IMR-90 (cell line): ENCODE results near the gene CCT7. TPM values are rescaled to one million over a fixed set of nuclear protein-coding genes. Genes with fewer than 3 reads are reported as not detected.

ENCODE experiments used
- ATAC-seq: fragments of 200-7000 bp; cut with Tn5 transposase; 2 replicates; pipeline ENCODE4 v1.9.1; 2020; ENCODE audit warnings: low read depth, mild to moderate bottlenecking, moderate library complexity
- BruUV-seq: library from RNA; stranded (reverse); fragments of 400-500 nt; replicated peaks from 2 replicates; lab custom pipeline; 2021; lab: Mats Ljungman, UMichigan
- CTCF ChIA-PET: fragments of 300-600 bp; formaldehyde crosslinking; extraction: SDS; loops from one replicate; lab custom pipeline; 2021; ENCODE audit warnings: antibody characterized with exemption; lab: Yijun Ruan, JAX
- POLR2A ChIA-PET: fragments of 300-600 bp; sonication (Branson Sonifier 250); formaldehyde crosslinking; loops from one replicate; lab custom pipeline; 2022; ENCODE audit warnings: antibody characterized with exemption; ENCODE audit not compliant: unreplicated experiment; lab: Charles Lee
- DNase-seq: peaks from one replicate; pipeline ENCODE4 v3.0.0; 2013
- H2AFZ ChIP-seq: replicated peaks from 2 replicates; pipeline ENCODE3; 2013; ENCODE audit warnings: low read length, mild to moderate bottlenecking; ENCODE audit not compliant: poor library complexity
- H2AK5ac ChIP-seq: 2 replicates; pipeline ENCODE4 v1.6.1; 2013; ENCODE audit warnings: low read depth, low read length, inconsistent platforms
- H2AK9ac ChIP-seq: replicated peaks from 2 replicates; pipeline ENCODE3; 2013; ENCODE audit warnings: mild to moderate bottlenecking, low read depth, low read length, moderate library complexity; ENCODE audit not compliant: poor library complexity
- H2BK120ac ChIP-seq: 2 replicates; pipeline ENCODE4 v1.6.1; 2013; ENCODE audit warnings: low read depth, low read length, inconsistent platforms
- H2BK15ac ChIP-seq: 3 replicates; pipeline ENCODE4 v1.6.1; 2013; ENCODE audit warnings: low read depth, low read length, inconsistent platforms
- H2BK20ac ChIP-seq: 2 replicates; pipeline ENCODE4 v1.6.1; 2013; ENCODE audit warnings: low read depth, mild to moderate bottlenecking, inconsistent platforms, low read length, moderate library complexity
- H2BK5ac ChIP-seq: 2 replicates; pipeline ENCODE4 v1.6.1; 2013; ENCODE audit warnings: mild to moderate bottlenecking, low read depth, low read length, inconsistent platforms; ENCODE audit not compliant: poor library complexity, severe bottlenecking
- H3K14ac ChIP-seq: replicated peaks from 2 replicates; pipeline ENCODE4 v1.6.1; 2013; ENCODE audit warnings: low read depth, low read length, inconsistent platforms
- H3K18ac ChIP-seq: 2 replicates; pipeline ENCODE4 v1.6.1; 2013; ENCODE audit warnings: low read depth, low read length, control low read depth
- H3K23ac ChIP-seq: 2 replicates; pipeline ENCODE4 v1.6.1; 2013; ENCODE audit warnings: low read depth, low read length, inconsistent platforms
- H3K27ac ChIP-seq: 2 replicates; pipeline ENCODE4 v1.5.1; 2013; ENCODE audit warnings: mild to moderate bottlenecking, control low read depth, low read length; ENCODE audit not compliant: insufficient read depth
- H3K27me3 ChIP-seq: 2 replicates; pipeline ENCODE4 v1.6.1; 2013; ENCODE audit warnings: low read length; ENCODE audit not compliant: control insufficient read depth, insufficient read depth
- H3K36me3 ChIP-seq: 2 replicates; pipeline ENCODE4 v1.6.1; 2013; ENCODE audit warnings: low read length, mixed read lengths; ENCODE audit not compliant: control insufficient read depth, insufficient read depth
- H3K4ac ChIP-seq: 2 replicates; pipeline ENCODE4 v1.6.1; 2013; ENCODE audit warnings: low read depth, low read length, inconsistent platforms
- H3K4me1 ChIP-seq: 2 replicates; pipeline ENCODE4 v1.6.1; 2013; ENCODE audit warnings: low read length, mixed read lengths; ENCODE audit not compliant: control insufficient read depth, insufficient read depth
- H3K4me2 ChIP-seq: 2 replicates; pipeline ENCODE4 v1.6.1; 2013; ENCODE audit warnings: low read depth, mild to moderate bottlenecking, control low read depth, low read length, moderate library complexity
- H3K4me3 ChIP-seq: 2 replicates; pipeline ENCODE4 v1.5.1; 2013; ENCODE audit warnings: low read depth, mild to moderate bottlenecking, control low read depth, low read length, moderate library complexity; ENCODE audit not compliant: insufficient read depth
- H3K56ac ChIP-seq: 2 replicates; pipeline ENCODE4 v1.6.1; 2013; ENCODE audit warnings: low read length, inconsistent platforms; ENCODE audit not compliant: insufficient read depth; ENCODE audit errors: extremely low read depth
- H3K79me1 ChIP-seq, 2 experiments: 2 replicates each; pipeline ENCODE4 v1.6.1; 2013; ENCODE audit warnings: low read length in 2 of 2, inconsistent platforms in 1 of 2, low read depth in 1 of 2
- H3K9ac ChIP-seq: 2 replicates; pipeline ENCODE4 v1.6.1; 2013; ENCODE audit warnings: low read depth, low read length, control low read depth
- H3K9me1 ChIP-seq: 2 replicates; pipeline ENCODE4 v1.6.1; 2013; ENCODE audit warnings: low read length, inconsistent platforms; ENCODE audit not compliant: insufficient read depth
- H3K9me3 ChIP-seq: 2 replicates; pipeline ENCODE4 v1.6.1; 2013; ENCODE audit warnings: low read length; ENCODE audit not compliant: control insufficient read depth, insufficient read depth
- H4K20me1 ChIP-seq: 2 replicates; pipeline ENCODE4 v1.6.1; 2013; ENCODE audit warnings: low read length, inconsistent platforms; ENCODE audit not compliant: insufficient read depth
- H4K5ac ChIP-seq: 2 replicates; pipeline ENCODE4 v1.6.1; 2013; ENCODE audit warnings: mild to moderate bottlenecking, low read depth, low read length, control low read depth
- H4K8ac ChIP-seq, 2 experiments: 2 replicates each; pipeline ENCODE4 v1.6.1; 2013; ENCODE audit warnings: low read depth in 2 of 2, low read length in 2 of 2, control low read depth in 1 of 2, inconsistent platforms in 1 of 2
- H4K91ac ChIP-seq: 2 replicates; pipeline ENCODE4 v1.6.1; 2013; ENCODE audit warnings: low read depth, low read length, inconsistent platforms; ENCODE audit not compliant: insufficient read depth
- BHLHE40 ChIP-seq: fragments of 150-350 bp; IDR thresholded peaks from 2 replicates; pipeline ENCODE4 v1.6.1; 2016; ENCODE audit warnings: mild to moderate bottlenecking, low read depth, low read length
- CEBPB ChIP-seq: IDR thresholded peaks from 2 replicates; pipeline ENCODE4 v1.6.1; 2012; ENCODE audit warnings: low read depth, low read length, improper control_type of control experiment
- CHD1 ChIP-seq: IDR thresholded peaks from 2 replicates; pipeline ENCODE4 v1.6.1; 2012; ENCODE audit warnings: low read depth, low read length, improper control_type of control experiment
- CTCF ChIP-seq: conservative IDR thresholded peaks from 2 replicates; pipeline ENCODE4 v1.5.1; 2012; ENCODE audit warnings: mild to moderate bottlenecking, low read depth, low read length, improper control_type of control experiment
- FOS ChIP-seq: fragments of 150-350 bp; IDR thresholded peaks from 2 replicates; pipeline ENCODE4 v1.6.1; 2016; ENCODE audit warnings: low read depth, low read length
- MAFK ChIP-seq: IDR thresholded peaks from 2 replicates; pipeline ENCODE4 v1.6.1; 2012; ENCODE audit warnings: low read depth, low read length, improper control_type of control experiment
- MAZ ChIP-seq: IDR thresholded peaks from 2 replicates; pipeline ENCODE4 v1.6.1; 2012; ENCODE audit warnings: low read depth, mild to moderate bottlenecking, low read length, improper control_type of control experiment, moderate library complexity, borderline replicate concordance
- MXI1 ChIP-seq: IDR thresholded peaks from 2 replicates; pipeline ENCODE4 v1.6.1; 2012; ENCODE audit warnings: low read depth, mild to moderate bottlenecking, low read length, moderate library complexity, borderline replicate concordance
- NFE2L2 ChIP-seq: fragments of 150-350 bp; IDR thresholded peaks from 2 replicates; pipeline ENCODE4 v1.6.1; 2016; ENCODE audit warnings: low read depth, mild to moderate bottlenecking, low read length
- POLR2A ChIP-seq: IDR thresholded peaks from 2 replicates; pipeline ENCODE4 v1.6.1; 2012; ENCODE audit warnings: mild to moderate bottlenecking, low read depth, low read length
- RAD21 ChIP-seq: IDR thresholded peaks from 2 replicates; pipeline ENCODE4 v1.6.1; 2012; ENCODE audit warnings: low read length, improper control_type of control experiment
- RCOR1 ChIP-seq: IDR thresholded peaks from 2 replicates; pipeline ENCODE4 v1.6.1; 2012; ENCODE audit warnings: mild to moderate bottlenecking, low read length, improper control_type of control experiment; ENCODE audit not compliant: insufficient replicate concordance
- RFX5 ChIP-seq: IDR thresholded peaks from 2 replicates; pipeline ENCODE4 v1.8.0; 2012; ENCODE audit warnings: low read depth, mild to moderate bottlenecking, low read length, moderate library complexity
- SMC3 ChIP-seq: fragments of 150-350 bp; IDR thresholded peaks from 2 replicates; pipeline ENCODE4 v1.6.1; 2016; ENCODE audit warnings: low read depth, mild to moderate bottlenecking, antibody characterized with exemption, low read length, moderate library complexity
- WGBS, 2 experiments: methylation state at CpG; one replicate each; pipeline versions ENCODE4 v1.1.5 to v1.1.7; 2013; ENCODE audit warnings: missing lambda C conversion rate in 2 of 2; ENCODE audit not compliant: insufficient read length in 1 of 2; ENCODE audit errors: extremely low coverage in 2 of 2; 5-methylcytosine and 5-hydroxymethylcytosine counted together
- dilution Hi-C: fragments of 300-500 bp; cut with HindIII; formaldehyde crosslinking; loops from one replicate; pipeline ENCODE4 v1.14.3; 2018; ENCODE audit warnings: low sequenced_read_pairs; ENCODE audit not compliant: unreplicated experiment
- in situ Hi-C: fragments of 300-500 bp; cut with MboI; formaldehyde crosslinking; loops from 3 replicates; pipeline ENCODE4 v1.14.3; 2019; ENCODE audit warnings: low sequenced_read_pairs, inconsistent platforms, mixed read lengths
- intact Hi-C: fragments of 100-400 bp; cut with micrococcal nuclease; formaldehyde crosslinking; loops from 2 replicates; pipeline ENCODE4 v1.10.0; 2022
- polyA plus RNA-seq, 3 experiments: library from polyadenylated mRNA; depleted of rRNA; stranded (reverse); fragments of >200 nt; gene quantifications; 2 replicates each; pipeline ENCODE4 v1.2.3, GENCODE V29; 2012; ENCODE audit warnings: low replicate concordance in 1 of 3
- total RNA-seq: library from RNA; depleted of rRNA; stranded (reverse); fragments of >200 nt; gene quantifications from 2 replicates; pipeline ENCODE4 v1.2.3, GENCODE V29; 2012
- TF ChIP-seq, protein P1 (sequence below): fragments of 150-350 bp; IDR thresholded peaks from 2 replicates; pipeline ENCODE4 v1.6.1; 2017; ENCODE audit warnings: mild to moderate bottlenecking, antibody characterized with exemption, low read length, low read depth
- TF ChIP-seq, protein P2 (sequence below): fragments of 150-350 bp; IDR thresholded peaks from 2 replicates; pipeline ENCODE4 v1.6.1; 2016; ENCODE audit warnings: low read depth, mild to moderate bottlenecking, low read length, moderate library complexity, borderline replicate concordance

Gene CCT7
- total and polyA plus RNA-seq, 2 of the 4 experiments (the other 2 are of a cell fraction), result 321 to 575 TPM

DNA sequence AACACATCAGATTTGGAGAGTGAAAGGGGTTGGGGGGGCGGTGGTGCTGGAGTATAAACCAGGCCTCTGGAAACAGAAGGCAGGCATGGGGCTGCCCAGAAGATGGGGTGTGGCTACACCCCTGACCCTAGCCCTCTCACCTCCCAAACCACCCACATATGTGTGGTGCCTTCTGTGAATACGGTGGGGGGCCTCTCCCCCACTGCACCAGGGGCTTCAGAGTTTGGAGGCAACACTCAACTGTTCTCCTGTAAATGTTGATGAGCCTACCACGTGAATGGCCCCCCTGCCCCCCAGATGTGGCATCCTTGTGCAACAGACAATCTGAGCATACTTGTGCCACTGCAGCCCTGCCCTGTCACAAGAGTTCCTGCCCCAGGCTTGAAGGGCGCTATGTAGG lies 30.7 kb downstream of the CCT7 start:
- Histone ChIP-seq H3K18ac (no peak overlapping the region), H3K9me3 (no peaks in the 10 kb centered on the region), H3K14ac (no peak overlapping the region), H2AK5ac (no peak overlapping the region), H2BK120ac (no peak overlapping the region), H2BK5ac (no peak overlapping the region), H3K4ac (no peak overlapping the region), H3K27me3 (peaks cover 15% of the 10 kb centered on the region; the same call in 1 of the 2 replicates), H3K56ac (no peak overlapping the region), H4K91ac (no peak overlapping the region), H3K4me1 (no peaks in the 10 kb centered on the region), H3K79me1 (no peaks in the 10 kb centered on the region), H3K9ac (no peak overlapping the region), H3K27ac (no peak overlapping the region), H2AK9ac (no peak overlapping the region), H3K36me3 (peaks cover 3% of the 10 kb centered on the region), H2BK20ac (no peak overlapping the region), H3K4me3 (no peak overlapping the region), H2AFZ (no peak overlapping the region), H4K8ac (no peak overlapping the region), H4K5ac (no peak overlapping the region), H3K9me1 (peaks cover 6% of the 10 kb centered on the region; the same call in 1 of the 2 replicates), H3K23ac (no peak overlapping the region), H3K4me2 (no peak overlapping the region), H2BK15ac (no peak overlapping the region), H4K20me1 (peaks cover 10% of the 10 kb centered on the region; the same call in 1 of the 2 replicates)
- TF ChIP-seq FOS (no peak), POLR2A (no peak), CEBPB (no peak), MXI1 (no peak), BHLHE40 (no peak), CTCF (no peak), RFX5 (no peak), RCOR1 (no peak), MAFK (no peak), RAD21 (no peak), NFE2L2 (no peak), CHD1 (no peak), SMC3 (no peak), MAZ (no peak)
- TF ChIP-seq, protein P1, sequence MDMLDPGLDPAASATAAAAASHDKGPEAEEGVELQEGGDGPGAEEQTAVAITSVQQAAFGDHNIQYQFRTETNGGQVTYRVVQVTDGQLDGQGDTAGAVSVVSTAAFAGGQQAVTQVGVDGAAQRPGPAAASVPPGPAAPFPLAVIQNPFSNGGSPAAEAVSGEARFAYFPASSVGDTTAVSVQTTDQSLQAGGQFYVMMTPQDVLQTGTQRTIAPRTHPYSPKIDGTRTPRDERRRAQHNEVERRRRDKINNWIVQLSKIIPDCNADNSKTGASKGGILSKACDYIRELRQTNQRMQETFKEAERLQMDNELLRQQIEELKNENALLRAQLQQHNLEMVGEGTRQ, result no peak
- TF ChIP-seq, protein P2, sequence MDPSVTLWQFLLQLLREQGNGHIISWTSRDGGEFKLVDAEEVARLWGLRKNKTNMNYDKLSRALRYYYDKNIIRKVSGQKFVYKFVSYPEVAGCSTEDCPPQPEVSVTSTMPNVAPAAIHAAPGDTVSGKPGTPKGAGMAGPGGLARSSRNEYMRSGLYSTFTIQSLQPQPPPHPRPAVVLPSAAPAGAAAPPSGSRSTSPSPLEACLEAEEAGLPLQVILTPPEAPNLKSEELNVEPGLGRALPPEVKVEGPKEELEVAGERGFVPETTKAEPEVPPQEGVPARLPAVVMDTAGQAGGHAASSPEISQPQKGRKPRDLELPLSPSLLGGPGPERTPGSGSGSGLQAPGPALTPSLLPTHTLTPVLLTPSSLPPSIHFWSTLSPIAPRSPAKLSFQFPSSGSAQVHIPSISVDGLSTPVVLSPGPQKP, result no peak
- DNase-seq (no peak), ATAC-seq (no peak)
- dilution Hi-C loops, result no loop called here
- ChIA-PET POLR2A (no interaction called here), CTCF (no interaction called here)
- WGBS, 2 experiments, result 67% methylated on average over 1 of the region's 4 CpGs; no CpG with 5 or more reads in 1 of the 2 experiments
- intact Hi-C loops, result loop anchor here (5.0 kb wide), 1 partner anchor 102 kb away; no protein-coding TSS in a partner anchor
- in situ Hi-C loops, result no loop called here
- BruUV-seq, result no TSS peak
